ENCODE measurements around the gene ABCC11.
"Not testable (repeated sequence)": the region's sequence is repeated elsewhere in the genome, so short reads cannot be mapped to it uniquely, and the experiment has no call there.

ABCC11 gene

GRCh38 chr16:48246066-48246465 is 1.3 kb downstream of the ABCC11 start:
- no peak for DNase-seq (ENCODE audit: low read depth in 3 of 3)

- no peak for DNase-seq (ENCODE audit: low read depth in 3 of 3)
Measured at GRCh38 chr16:48244863-48245195, 2.5 kb downstream of the ABCC11 start.

- peak; percentile 85 to 91 (median 87) for DNase-seq (ENCODE audit: low read depth in 3 of 3)
Measured at GRCh38 chr16:48244080-48244862, 3.1 kb downstream of the ABCC11 start, which contains the start of gene LONP2. Gene LONP2 (plus strand): TSS chr16:48244300. CDS start chr16:48244389, 89 bp downstream.

GRCh38 chr16:48240147-48240546 is 7.2 kb downstream of the ABCC11 start:
- not testable (repeated sequence) for DNase-seq (ENCODE audit: low read depth in 3 of 3)

GRCh38 chr16:48236286-48236685 is 11.1 kb downstream of the ABCC11 start:
- no peak for DNase-seq (ENCODE audit: low read depth in 3 of 3)

GRCh38 chr16:48235556-48236136 is 11.7 kb downstream of the ABCC11 start:
- no peak for DNase-seq (ENCODE audit: low read depth in 3 of 3)

GRCh38 chr16:48235058-48235555 is 12.2 kb downstream of the ABCC11 start:
- DNase-seq (ENCODE audit: low read depth in 3 of 3): no peak

- no peak for DNase-seq (ENCODE audit: low read depth in 3 of 3)
Measured at GRCh38 chr16:48234630-48235029, 12.7 kb downstream of the ABCC11 start.

GRCh38 chr16:48232493-48233040 is 14.8 kb downstream of the ABCC11 start:
- no peak for DNase-seq (ENCODE audit: low read depth in 3 of 3)

- no peak for DNase-seq (ENCODE audit: low read depth in 3 of 3)
Measured at GRCh38 chr16:48231727-48232492, 15.4 kb downstream of the ABCC11 start.

- no peak for DNase-seq (ENCODE audit: low read depth in 3 of 3)
Measured at GRCh38 chr16:48225456-48225855, 21.9 kb downstream of the ABCC11 start.

- DNase-seq (ENCODE audit: low read depth in 3 of 3): no peak
Measured at GRCh38 chr16:48223490-48223889, 23.8 kb downstream of the ABCC11 start.

GRCh38 chr16:48220891-48221290 is 26.4 kb downstream of the ABCC11 start:
- DNase-seq (ENCODE audit: low read depth in 3 of 3): no peak

- DNase-seq (ENCODE audit: low read depth in 3 of 3): no peak
Measured at GRCh38 chr16:48218473-48218872, 28.9 kb downstream of the ABCC11 start.

GRCh38 chr16:48217708-48218107 is 29.6 kb downstream of the ABCC11 start:
- no peak for DNase-seq (ENCODE audit: low read depth in 3 of 3)

GRCh38 chr16:48215738-48216137 is 31.6 kb downstream of the ABCC11 start:
- no peak for DNase-seq (ENCODE audit: low read depth in 3 of 3)

GRCh38 chr16:48212033-48212432 is 35.3 kb downstream of the ABCC11 start:
- DNase-seq (ENCODE audit: low read depth in 3 of 3): no peak

- DNase-seq (ENCODE audit: low read depth in 3 of 3): no peak
Measured at GRCh38 chr16:48210747-48211146, 36.6 kb downstream of the ABCC11 start.

- DNase-seq (ENCODE audit: low read depth in 3 of 3): no peak
Measured at GRCh38 chr16:48206594-48207242, 40.6 kb downstream of the ABCC11 start.

GRCh38 chr16:48204825-48205151 is 42.6 kb downstream of the ABCC11 start:
- DNase-seq (ENCODE audit: low read depth in 3 of 3): no peak

- DNase-seq (ENCODE audit: low read depth in 3 of 3): no peak
Measured at GRCh38 chr16:48203974-48204824, 43.1 kb downstream of the ABCC11 start.

All from stimulated activated CD4-positive, alpha-beta T cell treated with anti-CD3 and anti-CD28 coated beads, TNF-alpha, amount 100 ng/mL, for 4 hours (primary cell).